GM12878 (cell line): ENCODE data around the gene BCORL1. TPM values are rescaled to one million over a fixed set of nuclear protein-coding genes. Genes with fewer than 3 reads are reported as not detected.

Experiments
- ATAC-seq: fragments of 200-7000 bp; cut with Tn5 transposase; 3 replicates; pipeline ENCODE4 v1.9.1; 2020; ENCODE audit warnings: mild to moderate bottlenecking, moderate library complexity
- BruUV-seq: library from RNA; stranded (reverse); fragments of 400-500 nt; replicated peaks from 2 replicates; lab custom pipeline; 2021; lab: Mats Ljungman, UMichigan
- CTCF ChIA-PET: fragments of 300-600 bp; sonication (Branson Sonifier 250); formaldehyde crosslinking; extraction: SDS; loops from one replicate; lab custom pipeline; 2021; ENCODE audit warnings: inconsistent platforms; lab: Yijun Ruan, JAX
- POLR2A ChIA-PET: fragments of 350-600 bp; formaldehyde crosslinking; extraction: SDS; loops from one replicate; lab custom pipeline; 2021; ENCODE audit warnings: inconsistent platforms; lab: Charles Lee
- RAD21 ChIA-PET: fragments of 300-600 bp; sonication (Branson Sonifier 250); formaldehyde crosslinking; loops from one replicate; lab custom pipeline; 2023; ENCODE audit warnings: antibody characterized with exemption; ENCODE audit not compliant: unreplicated experiment; lab: Charles Lee
- SMC1A ChIA-PET: fragments of 300-600 bp; sonication (Branson Sonifier 250); formaldehyde crosslinking; loops from one replicate; lab custom pipeline; 2023; ENCODE audit not compliant: unreplicated experiment, uncharacterized antibody; lab: Charles Lee
- DNase-seq: peaks from one replicate; pipeline ENCODE4 v3.0.0-alpha.2; 2011; ENCODE audit warnings: low read depth, low spot score
- FAIRE-seq: peaks from 3 replicates; lab custom pipeline; 2011; peaks lifted over from hg19 to GRCh38; lab: Jason Lieb, UNC
- H2AFZ ChIP-seq: 2 replicates; pipeline ENCODE4 v1.6.0; 2011; ENCODE audit warnings: low read depth, low read length, control low read depth; ENCODE audit not compliant: control insufficient read depth
- H3K27ac ChIP-seq: 2 replicates; pipeline ENCODE4 v1.5.1; 2011; ENCODE audit warnings: control low read depth; ENCODE audit not compliant: control insufficient read depth, insufficient read depth
- H3K27me3 ChIP-seq, 2 experiments: replicated peaks in 1 of 2; 2 replicates each; pipeline versions ENCODE4 v1.6.0 to v1.6.1; 2011; ENCODE audit warnings: low read length in 1 of 2; ENCODE audit not compliant: control insufficient read depth in 2 of 2, insufficient read depth in 2 of 2
- H3K36me3 ChIP-seq, 2 experiments: 2 replicates each; pipeline ENCODE4 v1.5.1; 2011; ENCODE audit warnings: low read length in 1 of 2; ENCODE audit not compliant: control insufficient read depth in 2 of 2, insufficient read depth in 2 of 2
- H3K4me1 ChIP-seq: 2 replicates; pipeline ENCODE4 v1.6.1; 2011; ENCODE audit warnings: mild to moderate bottlenecking, low read length, moderate library complexity, mixed read lengths; ENCODE audit not compliant: control insufficient read depth, insufficient read depth
- H3K4me2 ChIP-seq: 2 replicates; pipeline ENCODE4 v1.6.0; 2011; ENCODE audit warnings: control low read depth; ENCODE audit not compliant: control insufficient read depth, insufficient read depth
- H3K4me3 ChIP-seq: fragments of 200-600 bp; sonication (generic); 2 replicates; pipeline ENCODE4 v1.5.1; 2016
- H3K79me2 ChIP-seq: 2 replicates; pipeline ENCODE4 v1.6.0; 2011; ENCODE audit warnings: low read length; ENCODE audit not compliant: control insufficient read depth, insufficient read depth
- H3K9ac ChIP-seq: 2 replicates; pipeline ENCODE4 v1.8.0; 2011; ENCODE audit warnings: low read length, control low read depth, mixed read lengths; ENCODE audit not compliant: control insufficient read depth, insufficient read depth
- H3K9me3 ChIP-seq: replicated peaks from 3 replicates; pipeline ENCODE4 v1.5.1; 2011; ENCODE audit warnings: mild to moderate bottlenecking, low read length; ENCODE audit not compliant: control insufficient read depth, insufficient read depth
- H4K20me1 ChIP-seq: 2 replicates; pipeline ENCODE4 v1.6.0; 2011; ENCODE audit not compliant: control insufficient read depth, insufficient read depth
- ATF7 ChIP-seq: fragments of 450-650 bp; IDR thresholded peaks from 2 replicates; pipeline ENCODE4 v1.6.1; 2016; ENCODE audit warnings: low read depth, mild to moderate bottlenecking
- CEBPB ChIP-seq, 2 experiments: fragments of 150-350 bp in 1 of 2; IDR thresholded peaks; 2 replicates each; pipeline ENCODE4 v1.6.1; 2012 to 2014; ENCODE audit warnings: low read depth in 2 of 2, low read length in 2 of 2, borderline replicate concordance in 1 of 2, inconsistent platforms in 1 of 2
- GABPA ChIP-seq: IDR thresholded peaks from 2 replicates; pipeline ENCODE4 v1.6.1; 2014; ENCODE audit warnings: antibody characterized with exemption, low read depth, mild to moderate bottlenecking, inconsistent platforms
- GATAD2B ChIP-seq: fragments of 450-650 bp; conservative IDR thresholded peaks from 2 replicates; pipeline ENCODE4 v1.6.1; 2017; ENCODE audit warnings: low read depth, mild to moderate bottlenecking, moderate library complexity
- MLLT1 ChIP-seq: fragments of 450-650 bp; IDR thresholded peaks from 2 replicates; pipeline ENCODE4 v1.6.1; 2016; ENCODE audit warnings: mild to moderate bottlenecking
- NBN ChIP-seq: fragments of 450-650 bp; IDR thresholded peaks from 2 replicates; pipeline ENCODE4 v1.6.1; 2016
- RELB ChIP-seq: fragments of 450-650 bp; IDR thresholded peaks from 2 replicates; pipeline ENCODE4 v1.6.1; 2017; ENCODE audit warnings: low read depth, mild to moderate bottlenecking, moderate library complexity
- SP1 ChIP-seq: IDR thresholded peaks from one replicate; pipeline ENCODE4 v1.6.1; 2011; ENCODE audit warnings: low read depth, low read length
- ZSCAN29 ChIP-seq: fragments of 450-650 bp; IDR thresholded peaks from 2 replicates; pipeline ENCODE4 v1.6.1; 2017; ENCODE audit warnings: mild to moderate bottlenecking, moderate library complexity
- WGBS: methylation state at CpG from one replicate; pipeline ENCODE4 v1.1.6; 2016; ENCODE audit warnings: low lambda C conversion rate; ENCODE audit not compliant: insufficient replicate concordance, insufficient coverage; ENCODE audit errors: missing lambda C conversion rate; 5-methylcytosine and 5-hydroxymethylcytosine counted together
- in situ Hi-C: fragments of 300-500 bp; cut with MboI; formaldehyde crosslinking; loops from 9 replicates; pipeline ENCODE4 v1.14.3; 2018; ENCODE audit warnings: mixed read lengths
- intact Hi-C: fragments of 100-400 bp; cut with micrococcal nuclease; formaldehyde crosslinking; loops from one replicate; pipeline ENCODE4 v1.14.2; 2022; ENCODE audit not compliant: unreplicated experiment
- polyA plus RNA-seq, 11 experiments: library from polyadenylated mRNA; depleted of rRNA in 4 of 11; unstranded in 6 of 11; stranded (reverse) in 5 of 11; fragments of >200 nt; fragmentation: Nextera tagmentation in 4 of 11; fragmentation: Illumina TruSeq in 1 of 11; extraction: Ambion mirVana in 4 of 11; extraction: Trizol in 1 of 11; gene quantifications; 1 replicate in 1 of 11; 2 replicates in 10 of 11; pipeline versions ENCODE4 v1.2.1 to v1.2.3, GENCODE V29; 2011 to 2016; ENCODE audit warnings: inconsistent platforms in 2 of 11, missing spikeins in 2 of 11, low read depth in 1 of 11
- total RNA-seq, 4 experiments: library from RNA; depleted of rRNA in 3 of 4; stranded (reverse); fragments of >200 nt in 3 of 4; fragmentation: Illumina TruSeq in 1 of 4; extraction: Trizol in 1 of 4; gene quantifications; 2 replicates each; pipeline versions ENCODE4 v1.2.1 to v1.2.3, GENCODE V29; 2013 to 2021

BCORL1 gene
- total and polyA plus RNA-seq, 10 of the 15 experiments (the other 5 are each of a cell fraction or from before 2014, with no cell fraction given): 0.16 to 7.2 (median 0.94) TPM

GRCh38 chrX:130034178-130034577 lies 51.7 kb downstream of the BCORL1 start:
- Histone ChIP-seq H3K4me1 (no peaks in the 10 kb centered on the region), H3K4me2 (no peak overlapping the region), H3K27me3 (no peaks in the 10 kb centered on the region), H3K4me3 (no peak overlapping the region), H3K9me3 (no peaks in the 10 kb centered on the region), H3K36me3 (no peaks in the 10 kb centered on the region; a peak in 2 of 4 replicates), H4K20me1 (no peaks in the 10 kb centered on the region), H3K9ac (no peak overlapping the region), H2AFZ (no peak overlapping the region), H3K79me2 (no peaks in the 10 kb centered on the region), H3K27ac (no peak overlapping the region)
- in situ Hi-C loops (no loop called here), intact Hi-C loops (no loop called here)
- 52% methylated on average over 7 of the region's 7 CpGs for WGBS
- ChIA-PET SMC1A (no interaction called here), POLR2A (no interaction called here), RAD21 (interaction anchor here (1.1 kb wide), 1 partner anchor 109 kb away, joined by 3 read pairs; no protein-coding TSS in a partner anchor), CTCF (interaction anchor here (0.7 to 2.5 kb wide), 3 partner anchors 9 to 112 kb away, joined by 3 to 9 read pairs (median 6); no protein-coding TSS in a partner anchor)
- ATAC-seq (no peak), DNase-seq (no peak), FAIRE-seq (no peak)
- no peak for TF ChIP-seq CEBPB (IDR thresholded peaks at IDR 0.05; ENCODE audit: borderline replicate concordance in 1 of 2, low read depth in 2 of 2, low read length in 2 of 2)
- no peak for TF ChIP-seq ATF7
- TF ChIP-seq NBN: no peak
- no peak for TF ChIP-seq RELB
- no peak for TF ChIP-seq GATAD2B
- no peak for TF ChIP-seq ZSCAN29
- no peak for TF ChIP-seq MLLT1
- TF ChIP-seq GABPA: no peak
- TF ChIP-seq SP1: no peak
- BruUV-seq: no TSS peak
